Measurements from ENCODE around the gene OTUD7B.

GRCh38 chr1:150020711-150021110, 10.2 kb upstream of the OTUD7B start:
- TF ChIP-seq PATZ1 (CRISPR knock-in tag; IDR thresholded peaks at IDR 0.05; ENCODE audit: borderline replicate concordance) (no peak), ISL1 (CRISPR knock-in tag; IDR thresholded peaks at IDR 0.05) (no peak), ZFP3 (CRISPR knock-in tag; IDR thresholded peaks at IDR 0.05) (no peak), ARNTL (CRISPR knock-in tag; IDR thresholded peaks at IDR 0.05; ENCODE audit: borderline replicate concordance, low read depth) (no peak), BACH2 (CRISPR knock-in tag; IDR thresholded peaks at IDR 0.05; ENCODE audit: borderline replicate concordance) (no peak), ZNF565 (CRISPR knock-in tag; conservative IDR thresholded peaks at IDR 0.05; ENCODE audit: low read depth) (no peak), PPARA (CRISPR knock-in tag; IDR thresholded peaks at IDR 0.05; ENCODE audit: borderline replicate concordance) (no peak), CREB5 (CRISPR knock-in tag; IDR thresholded peaks at IDR 0.05; ENCODE audit: low read depth) (no peak), TCF4 (CRISPR knock-in tag; IDR thresholded peaks at IDR 0.05; ENCODE audit: borderline replicate concordance) (no peak)
- TF ChIP-seq, protein P1, sequence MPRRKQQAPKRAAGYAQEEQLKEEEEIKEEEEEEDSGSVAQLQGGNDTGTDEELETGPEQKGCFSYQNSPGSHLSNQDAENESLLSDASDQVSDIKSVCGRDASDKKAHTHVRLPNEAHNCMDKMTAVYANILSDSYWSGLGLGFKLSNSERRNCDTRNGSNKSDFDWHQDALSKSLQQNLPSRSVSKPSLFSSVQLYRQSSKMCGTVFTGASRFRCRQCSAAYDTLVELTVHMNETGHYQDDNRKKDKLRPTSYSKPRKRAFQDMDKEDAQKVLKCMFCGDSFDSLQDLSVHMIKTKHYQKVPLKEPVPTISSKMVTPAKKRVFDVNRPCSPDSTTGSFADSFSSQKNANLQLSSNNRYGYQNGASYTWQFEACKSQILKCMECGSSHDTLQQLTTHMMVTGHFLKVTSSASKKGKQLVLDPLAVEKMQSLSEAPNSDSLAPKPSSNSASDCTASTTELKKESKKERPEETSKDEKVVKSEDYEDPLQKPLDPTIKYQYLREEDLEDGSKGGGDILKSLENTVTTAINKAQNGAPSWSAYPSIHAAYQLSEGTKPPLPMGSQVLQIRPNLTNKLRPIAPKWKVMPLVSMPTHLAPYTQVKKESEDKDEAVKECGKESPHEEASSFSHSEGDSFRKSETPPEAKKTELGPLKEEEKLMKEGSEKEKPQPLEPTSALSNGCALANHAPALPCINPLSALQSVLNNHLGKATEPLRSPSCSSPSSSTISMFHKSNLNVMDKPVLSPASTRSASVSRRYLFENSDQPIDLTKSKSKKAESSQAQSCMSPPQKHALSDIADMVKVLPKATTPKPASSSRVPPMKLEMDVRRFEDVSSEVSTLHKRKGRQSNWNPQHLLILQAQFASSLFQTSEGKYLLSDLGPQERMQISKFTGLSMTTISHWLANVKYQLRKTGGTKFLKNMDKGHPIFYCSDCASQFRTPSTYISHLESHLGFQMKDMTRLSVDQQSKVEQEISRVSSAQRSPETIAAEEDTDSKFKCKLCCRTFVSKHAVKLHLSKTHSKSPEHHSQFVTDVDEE (CRISPR knock-in tag; IDR thresholded peaks at IDR 0.05) = no peak
